Epithelial cell of esophagus (primary cell): ENCODE measurements around the gene MSRB2.
"Not testable (repeated sequence)": the region's sequence is repeated elsewhere in the genome, so short reads cannot be mapped to it uniquely, and the experiment has no call there.

ENCODE experiments used
- DNase-seq: peaks from one replicate; pipeline ENCODE4 v3.0.0; 2010; ENCODE audit warnings: low read depth
- H3K4me3 ChIP-seq: 2 replicates; pipeline ENCODE4 v1.5.1; 2011; ENCODE audit warnings: mild to moderate bottlenecking, low read length, control low read depth
- CTCF ChIP-seq: IDR thresholded peaks from 2 replicates; pipeline ENCODE4 v1.5.1; 2011; ENCODE audit warnings: low read depth, mild to moderate bottlenecking, low read length, control low read depth, inconsistent platforms; ENCODE audit not compliant: insufficient read depth; ENCODE audit errors: missing control alignments

MSRB2 gene

GRCh38 chr10:23070913-23071218, 24.5 kb upstream of the MSRB2 start:
- no peak for TF ChIP-seq CTCF

DNA sequence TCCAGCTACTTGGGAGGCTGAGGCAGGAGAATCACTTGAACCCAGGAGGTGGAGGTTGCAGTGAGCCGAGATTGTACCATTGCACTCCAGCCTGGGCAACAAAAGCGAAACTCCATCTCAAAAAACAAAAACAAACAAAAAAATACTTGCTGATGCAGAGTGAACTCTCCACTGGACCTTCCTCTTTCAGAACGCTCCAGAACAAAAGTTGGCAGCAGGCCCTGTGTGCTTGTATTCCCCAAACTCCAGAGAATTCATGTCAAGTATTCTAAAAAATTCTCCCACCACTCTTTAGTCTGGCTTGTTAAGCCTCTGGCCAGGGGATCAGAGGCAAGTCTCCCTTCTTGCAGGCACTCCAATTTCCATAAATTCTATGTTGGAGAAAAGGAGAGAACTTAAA, 22.8 kb upstream of the MSRB2 start:
- not testable (repeated sequence) for DNase-seq, H3K4me3 ChIP-seq

More at GRCh38 chr10:23070913-23071218, 24.5 kb upstream of the MSRB2 start:
- no peak overlapping the region for H3K4me3 ChIP-seq
- DNase-seq: no peak

DNA sequence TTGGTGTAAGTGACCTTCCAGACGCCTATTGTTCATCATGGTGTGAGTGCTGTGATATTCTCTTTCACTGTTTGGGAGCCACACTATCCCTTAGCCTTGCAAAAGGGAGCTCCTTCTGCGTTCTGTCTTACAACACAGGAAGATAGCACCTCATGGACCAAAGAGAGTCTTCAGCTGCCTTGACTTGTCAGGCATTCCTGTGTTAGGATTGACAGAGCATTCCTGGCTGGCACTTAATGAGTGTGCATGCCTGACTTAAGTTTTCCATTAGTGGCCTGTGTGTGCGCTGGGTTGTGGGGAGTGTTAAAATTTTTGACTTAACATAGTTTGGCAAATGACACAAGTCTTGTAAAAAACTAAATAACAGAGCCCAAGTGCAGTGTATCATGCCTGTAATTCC, 21.9 kb upstream of the MSRB2 start:
- DNase-seq: peak; percentile 57

DNA sequence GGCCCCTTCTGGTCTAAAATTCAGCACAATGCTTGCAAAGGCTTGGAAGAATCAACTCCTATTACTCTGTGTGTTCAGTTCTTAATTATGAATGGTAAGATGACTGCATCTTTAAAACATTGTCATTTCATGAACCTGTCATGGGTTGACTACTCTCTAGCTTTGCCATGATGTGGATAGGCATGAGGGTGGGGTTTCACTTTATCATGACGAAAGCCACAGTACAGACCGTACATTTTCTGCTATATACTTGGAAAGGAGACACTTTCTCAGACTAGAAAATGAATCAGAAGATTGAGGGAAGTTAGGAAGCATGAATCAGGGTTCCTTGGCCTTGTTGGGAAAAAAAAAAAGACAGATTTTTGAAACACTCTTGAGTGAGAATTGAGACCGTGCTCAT, 19.7 kb upstream of the MSRB2 start:
- TF ChIP-seq CTCF: no peak
- no peak overlapping the region for H3K4me3 ChIP-seq
- no peak for DNase-seq

More for the DNA sequence above, 21.9 kb upstream of the MSRB2 start:
- no peak for TF ChIP-seq CTCF
- H3K4me3 ChIP-seq: no peak overlapping the region

GRCh38 chr10:23078114-23078513, 17.3 kb upstream of the MSRB2 start:
- no peak for DNase-seq
- no peak for TF ChIP-seq CTCF
- no peak overlapping the region for H3K4me3 ChIP-seq

GRCh38 chr10:23079700-23080099, 15.7 kb upstream of the MSRB2 start:
- no peak overlapping the region for H3K4me3 ChIP-seq
- TF ChIP-seq CTCF: no peak
- no peak for DNase-seq

DNA sequence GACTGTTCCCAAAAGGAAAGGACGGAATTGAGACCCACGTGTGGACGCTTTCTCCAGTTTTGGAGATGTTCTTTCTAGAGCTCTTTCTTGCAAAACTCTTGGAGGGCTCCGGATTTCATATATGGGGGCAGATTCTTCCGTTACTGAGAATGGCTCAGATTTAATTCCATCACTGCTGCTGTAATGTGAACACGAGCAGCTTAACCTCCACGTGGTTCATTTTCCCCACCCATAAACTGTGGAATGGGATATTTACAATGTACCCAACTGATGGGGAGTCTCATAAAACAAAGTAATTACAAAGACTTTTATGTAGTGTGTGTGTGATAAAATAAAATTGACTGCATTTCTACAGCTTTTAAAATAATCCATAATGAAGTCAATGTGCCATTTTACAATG, 15.1 kb upstream of the MSRB2 start:
- H3K4me3 ChIP-seq: no peak overlapping the region
- no peak for DNase-seq
- no peak for TF ChIP-seq CTCF

DNA sequence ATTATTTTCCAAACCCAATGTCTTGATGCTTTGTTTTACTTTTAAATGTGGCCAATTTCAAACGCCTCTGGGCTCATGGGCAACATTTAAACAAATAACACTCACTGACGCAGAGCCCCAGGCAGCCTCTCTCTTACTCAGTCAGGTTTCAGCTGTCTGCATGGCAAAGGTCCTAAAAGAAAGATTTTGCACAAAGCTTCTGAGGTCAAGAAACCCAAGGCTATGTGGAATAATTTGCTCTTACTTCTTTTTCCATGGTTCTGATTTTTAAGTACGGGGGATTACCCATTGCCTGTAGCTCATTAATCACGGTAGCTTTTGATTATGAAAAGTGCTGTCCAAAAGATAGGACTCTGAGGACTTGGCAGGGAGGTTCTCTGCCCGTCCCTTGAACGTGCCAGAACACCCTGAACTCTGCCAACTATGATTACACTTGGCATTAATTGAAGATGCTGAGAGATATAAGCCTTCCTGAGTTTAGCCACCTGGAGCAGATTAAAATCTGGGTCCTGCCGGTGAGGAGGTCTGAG, 14.1 kb upstream of the MSRB2 start:
- peak; percentile 38 for DNase-seq
- no peak overlapping the region for H3K4me3 ChIP-seq
- no peak for TF ChIP-seq CTCF
